HL-60 (cell line): ENCODE data around the gene STK24.
A peak's percentile ranks its signal among the peaks of the same experiment; 100 is the strongest.

ENCODE experiments used
- POLR2AphosphoS5 ChIP-seq: IDR thresholded peaks from 2 replicates; pipeline ENCODE4 v1.6.1; 2012; ENCODE audit warnings: low read depth
- SPI1 ChIP-seq: IDR thresholded peaks from 2 replicates; pipeline ENCODE4 v1.6.1; 2012; ENCODE audit warnings: low read depth, mild to moderate bottlenecking, borderline replicate concordance
- TF ChIP-seq, protein P1 (sequence below): IDR thresholded peaks from one replicate; pipeline ENCODE4 v1.5.1; 2011; ENCODE audit warnings: low read length, control low read depth, inconsistent platforms; ENCODE audit not compliant: insufficient read depth
- TF ChIP-seq, protein P2 (sequence below): IDR thresholded peaks from 2 replicates; pipeline ENCODE4 v1.6.1; 2012; ENCODE audit warnings: low read depth; ENCODE audit not compliant: insufficient replicate concordance

DNA sequence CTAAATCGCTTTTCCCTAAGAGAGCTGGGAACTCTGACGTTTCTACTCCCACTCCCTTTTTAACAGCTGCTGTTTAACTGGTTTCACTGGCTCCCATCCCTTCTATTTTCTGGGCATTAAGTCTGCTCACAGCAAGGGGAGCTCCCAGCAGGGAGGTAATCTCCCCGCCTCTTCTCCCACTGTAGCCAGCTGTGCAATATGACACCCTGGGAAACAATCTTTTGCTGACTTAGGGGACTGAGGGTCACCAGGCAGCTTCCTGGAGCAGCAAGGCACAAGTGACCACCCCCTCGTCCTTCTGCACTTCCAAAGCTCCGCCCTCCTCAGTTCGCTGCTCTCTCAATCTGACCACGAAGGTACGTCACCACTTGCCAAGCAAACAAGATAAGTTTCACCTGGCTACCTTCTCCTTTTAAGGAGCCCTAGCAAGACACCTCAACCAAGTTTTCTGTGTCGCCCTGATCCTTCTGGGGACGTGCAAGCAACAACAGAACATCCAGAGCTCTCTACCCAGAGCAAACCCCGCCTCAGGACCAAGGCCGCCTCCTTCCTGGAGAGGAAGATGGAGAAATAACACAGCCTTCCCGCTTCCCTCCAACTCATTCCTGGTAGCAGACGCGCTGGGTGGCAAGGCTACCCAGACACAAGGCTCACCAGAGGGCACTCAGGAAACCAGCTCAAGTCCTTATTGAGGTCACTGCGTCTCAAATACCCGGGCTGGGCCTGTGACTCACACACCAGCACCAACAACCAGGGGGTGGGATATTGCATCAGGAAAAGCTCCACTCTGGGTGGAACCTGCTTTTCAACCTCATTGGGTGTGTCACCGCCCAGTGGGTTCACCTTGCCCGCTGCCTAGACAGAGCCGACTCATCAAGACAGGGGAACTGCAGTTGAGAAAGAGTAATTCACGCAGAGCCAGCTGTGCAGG lies 92.4 kb downstream of the STK24 start:
- TF ChIP-seq, protein P1, sequence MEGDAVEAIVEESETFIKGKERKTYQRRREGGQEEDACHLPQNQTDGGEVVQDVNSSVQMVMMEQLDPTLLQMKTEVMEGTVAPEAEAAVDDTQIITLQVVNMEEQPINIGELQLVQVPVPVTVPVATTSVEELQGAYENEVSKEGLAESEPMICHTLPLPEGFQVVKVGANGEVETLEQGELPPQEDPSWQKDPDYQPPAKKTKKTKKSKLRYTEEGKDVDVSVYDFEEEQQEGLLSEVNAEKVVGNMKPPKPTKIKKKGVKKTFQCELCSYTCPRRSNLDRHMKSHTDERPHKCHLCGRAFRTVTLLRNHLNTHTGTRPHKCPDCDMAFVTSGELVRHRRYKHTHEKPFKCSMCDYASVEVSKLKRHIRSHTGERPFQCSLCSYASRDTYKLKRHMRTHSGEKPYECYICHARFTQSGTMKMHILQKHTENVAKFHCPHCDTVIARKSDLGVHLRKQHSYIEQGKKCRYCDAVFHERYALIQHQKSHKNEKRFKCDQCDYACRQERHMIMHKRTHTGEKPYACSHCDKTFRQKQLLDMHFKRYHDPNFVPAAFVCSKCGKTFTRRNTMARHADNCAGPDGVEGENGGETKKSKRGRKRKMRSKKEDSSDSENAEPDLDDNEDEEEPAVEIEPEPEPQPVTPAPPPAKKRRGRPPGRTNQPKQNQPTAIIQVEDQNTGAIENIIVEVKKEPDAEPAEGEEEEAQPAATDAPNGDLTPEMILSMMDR, result no peak
- peak; percentile 28; the same call in 1 of the 2 replicates for TF ChIP-seq SPI1
- TF ChIP-seq POLR2AphosphoS5, result no peak
- TF ChIP-seq, protein P2, sequence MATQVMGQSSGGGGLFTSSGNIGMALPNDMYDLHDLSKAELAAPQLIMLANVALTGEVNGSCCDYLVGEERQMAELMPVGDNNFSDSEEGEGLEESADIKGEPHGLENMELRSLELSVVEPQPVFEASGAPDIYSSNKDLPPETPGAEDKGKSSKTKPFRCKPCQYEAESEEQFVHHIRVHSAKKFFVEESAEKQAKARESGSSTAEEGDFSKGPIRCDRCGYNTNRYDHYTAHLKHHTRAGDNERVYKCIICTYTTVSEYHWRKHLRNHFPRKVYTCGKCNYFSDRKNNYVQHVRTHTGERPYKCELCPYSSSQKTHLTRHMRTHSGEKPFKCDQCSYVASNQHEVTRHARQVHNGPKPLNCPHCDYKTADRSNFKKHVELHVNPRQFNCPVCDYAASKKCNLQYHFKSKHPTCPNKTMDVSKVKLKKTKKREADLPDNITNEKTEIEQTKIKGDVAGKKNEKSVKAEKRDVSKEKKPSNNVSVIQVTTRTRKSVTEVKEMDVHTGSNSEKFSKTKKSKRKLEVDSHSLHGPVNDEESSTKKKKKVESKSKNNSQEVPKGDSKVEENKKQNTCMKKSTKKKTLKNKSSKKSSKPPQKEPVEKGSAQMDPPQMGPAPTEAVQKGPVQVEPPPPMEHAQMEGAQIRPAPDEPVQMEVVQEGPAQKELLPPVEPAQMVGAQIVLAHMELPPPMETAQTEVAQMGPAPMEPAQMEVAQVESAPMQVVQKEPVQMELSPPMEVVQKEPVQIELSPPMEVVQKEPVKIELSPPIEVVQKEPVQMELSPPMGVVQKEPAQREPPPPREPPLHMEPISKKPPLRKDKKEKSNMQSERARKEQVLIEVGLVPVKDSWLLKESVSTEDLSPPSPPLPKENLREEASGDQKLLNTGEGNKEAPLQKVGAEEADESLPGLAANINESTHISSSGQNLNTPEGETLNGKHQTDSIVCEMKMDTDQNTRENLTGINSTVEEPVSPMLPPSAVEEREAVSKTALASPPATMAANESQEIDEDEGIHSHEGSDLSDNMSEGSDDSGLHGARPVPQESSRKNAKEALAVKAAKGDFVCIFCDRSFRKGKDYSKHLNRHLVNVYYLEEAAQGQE, result no peak
